Sigmoid colon (tissue), 4 donors: ENCODE results near the gene KRCC1.

Experiments
- EP300 ChIP-seq, 4 donors: sonication (generic); formaldehyde crosslinking; IDR thresholded peaks; one replicate each; pipeline ENCODE4 v1.6.1; 2017; ENCODE audit warnings: antibody characterized with exemption in 4 of 4
- POLR2A ChIP-seq, 2 donors: fragments of 450-650 bp; IDR thresholded peaks; one replicate each; pipeline ENCODE4 v1.6.1; 2016; ENCODE audit warnings: antibody characterized with exemption in 2 of 2, mild to moderate bottlenecking in 2 of 2, moderate library complexity in 2 of 2
- TF ChIP-seq, protein P1 (sequence below), 4 experiments: fragments of 450-650 bp in 3 of 4; fragments of 200-600 bp in 1 of 4; IDR thresholded peaks; one replicate each; pipeline ENCODE4 v1.5.1; 2016 to 2019; ENCODE audit warnings: antibody characterized with exemption in 4 of 4, mild to moderate bottlenecking in 3 of 4, moderate library complexity in 2 of 4

DNA sequence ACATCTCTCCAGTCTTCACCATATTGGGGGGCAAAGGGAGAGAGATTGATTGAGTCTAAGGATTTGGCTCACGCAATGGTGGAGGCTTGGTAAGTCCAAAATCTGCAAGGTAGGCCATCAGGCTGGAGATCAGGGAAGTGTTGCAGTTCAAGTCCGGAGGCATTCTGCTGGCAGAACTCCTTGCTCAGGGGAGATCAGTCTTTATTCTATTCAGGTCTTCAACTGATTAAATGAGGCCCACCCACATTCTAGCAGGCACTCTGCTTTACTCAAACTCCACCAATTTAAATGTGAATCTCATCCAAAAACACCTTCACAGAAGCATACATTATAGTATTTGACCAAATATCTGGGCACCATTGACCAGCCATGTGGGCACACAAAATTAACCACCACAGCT, 33.4 kb upstream of the KRCC1 start:
- TF ChIP-seq, protein P1, sequence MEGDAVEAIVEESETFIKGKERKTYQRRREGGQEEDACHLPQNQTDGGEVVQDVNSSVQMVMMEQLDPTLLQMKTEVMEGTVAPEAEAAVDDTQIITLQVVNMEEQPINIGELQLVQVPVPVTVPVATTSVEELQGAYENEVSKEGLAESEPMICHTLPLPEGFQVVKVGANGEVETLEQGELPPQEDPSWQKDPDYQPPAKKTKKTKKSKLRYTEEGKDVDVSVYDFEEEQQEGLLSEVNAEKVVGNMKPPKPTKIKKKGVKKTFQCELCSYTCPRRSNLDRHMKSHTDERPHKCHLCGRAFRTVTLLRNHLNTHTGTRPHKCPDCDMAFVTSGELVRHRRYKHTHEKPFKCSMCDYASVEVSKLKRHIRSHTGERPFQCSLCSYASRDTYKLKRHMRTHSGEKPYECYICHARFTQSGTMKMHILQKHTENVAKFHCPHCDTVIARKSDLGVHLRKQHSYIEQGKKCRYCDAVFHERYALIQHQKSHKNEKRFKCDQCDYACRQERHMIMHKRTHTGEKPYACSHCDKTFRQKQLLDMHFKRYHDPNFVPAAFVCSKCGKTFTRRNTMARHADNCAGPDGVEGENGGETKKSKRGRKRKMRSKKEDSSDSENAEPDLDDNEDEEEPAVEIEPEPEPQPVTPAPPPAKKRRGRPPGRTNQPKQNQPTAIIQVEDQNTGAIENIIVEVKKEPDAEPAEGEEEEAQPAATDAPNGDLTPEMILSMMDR (IDR thresholded peaks at IDR 0.05): no peak
- TF ChIP-seq POLR2A (IDR thresholded peaks at IDR 0.05) (no peak), EP300 (IDR thresholded peaks at IDR 0.05) (no peak)
